Activated T-cell treated with anti-CD3 and anti-CD28 coated beads, Interleukin-2, amount 50 U/mL, for 4 hours (primary cell): ENCODE measurements around the gene POLR3E. TPM values are rescaled to one million over a fixed set of nuclear protein-coding genes. Genes with fewer than 3 reads are reported as not detected.
"Not testable (repeated sequence)": the region's sequence is repeated elsewhere in the genome, so short reads cannot be mapped to it uniquely, and the experiment has no call there.

Experiments
- ATAC-seq, 2 donors: fragments of 200-7000 bp; cut with Tn5 transposase; one replicate each; pipeline ENCODE4 v1.10.0; 2021
- DNase-seq: peaks from one replicate; pipeline ENCODE4 v3.0.0-alpha.2; 2020
- H3K27me3 Mint-ChIP-seq: one replicate; pipeline ENCODE4 v1.8.0; 2021; ENCODE audit warnings: low read depth, mixed read lengths
- H3K36me3 Mint-ChIP-seq: one replicate; pipeline ENCODE4 v1.8.0; 2022; ENCODE audit warnings: mixed read lengths; ENCODE audit not compliant: insufficient read depth
- H3K4me1 Mint-ChIP-seq: one replicate; pipeline ENCODE4 v1.8.0; 2021; ENCODE audit warnings: low read depth, mixed read lengths
- H3K4me3 Mint-ChIP-seq: one replicate; pipeline ENCODE4 v1.8.0; 2021; ENCODE audit warnings: mild to moderate bottlenecking, moderate library complexity, mixed read lengths
- H3K9me3 Mint-ChIP-seq: one replicate; pipeline ENCODE4 v1.8.0; 2021; ENCODE audit warnings: mixed read lengths
- total RNA-seq, 3 donors: library from RNA; stranded (reverse); gene quantifications; one replicate each; pipeline ENCODE4 v1.2.1, GENCODE V29; 2021

The POLR3E gene
- total RNA-seq, 3 donors from 2014 or later: 111 to 124 (median 113) TPM

GRCh38 chr16:22366889-22367288 is 69.7 kb downstream of the POLR3E start:
- no peaks in the 10 kb centered on the region for H3K9me3 Mint-ChIP-seq
- peaks cover 35% of the 10 kb centered on the region for H3K36me3 Mint-ChIP-seq

GRCh38 chr16:22368200-22368826 is 71.1 kb downstream of the POLR3E start:
- H3K4me3 Mint-ChIP-seq: peak overlapping the region; percentile 28
- DNase-seq, H3K9me3 Mint-ChIP-seq, H3K27me3 Mint-ChIP-seq, ATAC-seq: not testable (repeated sequence)
- H3K36me3 Mint-ChIP-seq: peaks cover 23% of the 10 kb centered on the region
- H3K4me1 Mint-ChIP-seq: peaks cover 90% of the 10 kb centered on the region

More at GRCh38 chr16:22366889-22367288, 69.7 kb downstream of the POLR3E start:
- Mint-ChIP-seq H3K4me3 (peak overlapping the region; percentile 9), H3K27me3 (no peaks in the 10 kb centered on the region), H3K4me1 (peaks cover 87% of the 10 kb centered on the region)
- DNase-seq (no peak), ATAC-seq (no peak)

GRCh38 chr16:22369221-22369811 is 72.1 kb downstream of the POLR3E start:
- H3K36me3 Mint-ChIP-seq: peaks cover 16% of the 10 kb centered on the region
- ATAC-seq (no peak), DNase-seq (no peak)
- H3K4me3 Mint-ChIP-seq: peak overlapping the region; percentile 26
- H3K4me1 Mint-ChIP-seq: peaks cover 84% of the 10 kb centered on the region
- H3K9me3 Mint-ChIP-seq: no peaks in the 10 kb centered on the region
- H3K27me3 Mint-ChIP-seq: no peaks in the 10 kb centered on the region

- Mint-ChIP-seq H3K36me3 (peaks cover 10% of the 10 kb centered on the region), H3K9me3 (no peaks in the 10 kb centered on the region), H3K4me3 (peak overlapping the region; percentile 95), H3K4me1 (peaks cover 78% of the 10 kb centered on the region), H3K27me3 (no peaks in the 10 kb centered on the region)
- ATAC-seq (no peak), DNase-seq (no peak)
These were observed 73.0 kb downstream of the POLR3E start for GRCh38 chr16:22370038-22370820.

- H3K27me3 Mint-ChIP-seq: no peaks in the 10 kb centered on the region
- H3K4me3 Mint-ChIP-seq: peak overlapping the region; percentile 95
- H3K9me3 Mint-ChIP-seq: no peaks in the 10 kb centered on the region
- no peak for ATAC-seq
- H3K4me1 Mint-ChIP-seq: peaks cover 56% of the 10 kb centered on the region
- DNase-seq: no peak
- no peaks in the 10 kb centered on the region for H3K36me3 Mint-ChIP-seq
These were observed 75.9 kb downstream of the POLR3E start for GRCh38 chr16:22372882-22373661.

- H3K36me3 Mint-ChIP-seq: no peaks in the 10 kb centered on the region
- H3K4me3 Mint-ChIP-seq: peak overlapping the region; percentile 95
- H3K9me3 Mint-ChIP-seq: no peaks in the 10 kb centered on the region
- H3K4me1 Mint-ChIP-seq: peaks cover 51% of the 10 kb centered on the region
- H3K27me3 Mint-ChIP-seq: no peaks in the 10 kb centered on the region
- peak; percentile 25 for DNase-seq
- peak; percentile 15 to 27 for ATAC-seq
These were observed 76.6 kb downstream of the POLR3E start for GRCh38 chr16:22373662-22374310.

- Mint-ChIP-seq H3K9me3 (no peaks in the 10 kb centered on the region), H3K4me3 (peak within 1 kb of the TSS; percentile 95), H3K27me3 (no peaks in the 10 kb centered on the region), H3K4me1 (peaks cover 43% of the 10 kb centered on the region), H3K36me3 (no peaks in the 10 kb centered on the region)
- DNase-seq: peak; percentile 97
- ATAC-seq: peak; percentile 91 to 94
These were observed 77.3 kb downstream of the POLR3E start, which contains the start of gene CDR2 for GRCh38 chr16:22374311-22375116. TSS of gene CDR2 (minus strand) at chr16:22374619. CDS start at chr16:22374309, 310 bp downstream.

- Mint-ChIP-seq H3K36me3 (no peaks in the 10 kb centered on the region), H3K9me3 (no peaks in the 10 kb centered on the region), H3K27me3 (no peaks in the 10 kb centered on the region), H3K4me3 (peak overlapping the region; percentile 95), H3K4me1 (peaks cover 39% of the 10 kb centered on the region)
- DNase-seq (no peak), ATAC-seq (no peak)
These were observed 78.1 kb downstream of the POLR3E start for GRCh38 chr16:22375117-22375962.

- H3K27me3 Mint-ChIP-seq: no peaks in the 10 kb centered on the region
- H3K4me3 Mint-ChIP-seq: peak overlapping the region; percentile 49
- DNase-seq: no peak
- H3K36me3 Mint-ChIP-seq: no peaks in the 10 kb centered on the region
- H3K4me1 Mint-ChIP-seq: peaks cover 38% of the 10 kb centered on the region
- no peak for ATAC-seq
- H3K9me3 Mint-ChIP-seq: no peaks in the 10 kb centered on the region
These were observed 78.9 kb downstream of the POLR3E start for GRCh38 chr16:22375963-22376640.

- Mint-ChIP-seq H3K4me1 (peaks cover 29% of the 10 kb centered on the region), H3K36me3 (no peaks in the 10 kb centered on the region), H3K9me3 (no peaks in the 10 kb centered on the region), H3K27me3 (no peaks in the 10 kb centered on the region), H3K4me3 (no peak overlapping the region)
- DNase-seq: no peak
- no peak for ATAC-seq
These were observed 82.4 kb downstream of the POLR3E start for GRCh38 chr16:22379656-22380055.

- DNase-seq: no peak
- Mint-ChIP-seq H3K4me1 (peaks cover 24% of the 10 kb centered on the region), H3K36me3 (no peaks in the 10 kb centered on the region), H3K9me3 (no peaks in the 10 kb centered on the region), H3K27me3 (no peaks in the 10 kb centered on the region), H3K4me3 (no peak overlapping the region)
- no peak for ATAC-seq
These were observed 83.3 kb downstream of the POLR3E start for GRCh38 chr16:22380529-22380928.

GRCh38 chr16:22381392-22381791 is 84.2 kb downstream of the POLR3E start:
- no peak for ATAC-seq
- Mint-ChIP-seq H3K4me1 (peaks cover 23% of the 10 kb centered on the region), H3K4me3 (no peak overlapping the region), H3K9me3 (no peaks in the 10 kb centered on the region), H3K36me3 (no peaks in the 10 kb centered on the region), H3K27me3 (no peaks in the 10 kb centered on the region)
- no peak for DNase-seq
